Fibroblast of lung (primary cell): ENCODE measurements around the gene RNF157. TPM values are rescaled to one million over a fixed set of nuclear protein-coding genes. Genes with fewer than 3 reads are reported as not detected.

Experiments
- DNase-seq, 2 donors: peaks; one replicate each; pipeline versions ENCODE4 v3.0.0 to v3.0.0-alpha.2; 2010; ENCODE audit warnings: low read depth in 2 of 2
- H2AFZ ChIP-seq: 2 replicates; pipeline ENCODE4 v1.5.1; 2012; ENCODE audit warnings: low read length, control low read depth, inconsistent platforms
- H3K27ac ChIP-seq: 2 replicates; pipeline ENCODE4 v1.5.1; 2011; ENCODE audit warnings: low read length, control low read depth; ENCODE audit not compliant: insufficient read depth
- H3K27me3 ChIP-seq: 2 replicates; pipeline ENCODE4 v1.5.1; 2011; ENCODE audit warnings: mild to moderate bottlenecking, low read length; ENCODE audit not compliant: control insufficient read depth, insufficient read depth
- H3K36me3 ChIP-seq: 2 replicates; pipeline ENCODE4 v1.5.1; 2011; ENCODE audit warnings: low read length; ENCODE audit not compliant: control insufficient read depth, insufficient read depth
- H3K4me1 ChIP-seq: 2 replicates; pipeline ENCODE4 v1.5.1; 2011; ENCODE audit warnings: low read length; ENCODE audit not compliant: control insufficient read depth, insufficient read depth; ENCODE audit errors: extremely low read depth
- H3K4me2 ChIP-seq: 2 replicates; pipeline ENCODE4 v1.5.1; 2011; ENCODE audit warnings: low read length, control low read depth; ENCODE audit not compliant: insufficient read depth; ENCODE audit errors: extremely low read depth
- H3K4me3 ChIP-seq, 4 experiments: fragments of 200-600 bp in 1 of 4; sonication (generic) in 1 of 4; replicated peaks in 1 of 4; 2 replicates each; pipeline ENCODE4 v1.5.1; 2011 to 2016; ENCODE audit warnings: low read length in 4 of 4, low read depth in 3 of 4, mild to moderate bottlenecking in 3 of 4, control low read depth in 2 of 4, inconsistent platforms in 1 of 4, mixed read lengths in 1 of 4; ENCODE audit not compliant: insufficient read depth in 1 of 4; ENCODE audit errors: control extremely low read depth in 1 of 4
- H3K79me2 ChIP-seq: 2 replicates; pipeline ENCODE4 v1.5.1; 2012; ENCODE audit warnings: mild to moderate bottlenecking, low read length, inconsistent platforms; ENCODE audit not compliant: control insufficient read depth, insufficient read depth
- H3K9ac ChIP-seq: 2 replicates; pipeline ENCODE4 v1.5.1; 2011; ENCODE audit warnings: mild to moderate bottlenecking, low read length, control low read depth; ENCODE audit not compliant: insufficient read depth
- H3K9me3 ChIP-seq: 2 replicates; pipeline ENCODE4 v1.5.1; 2012; ENCODE audit warnings: low read depth, low read length; ENCODE audit not compliant: control insufficient read depth, insufficient read depth
- H4K20me1 ChIP-seq: 2 replicates; pipeline ENCODE4 v1.5.1; 2011; ENCODE audit warnings: low read length; ENCODE audit not compliant: control insufficient read depth, insufficient read depth; ENCODE audit errors: extremely low read depth
- CTCF ChIP-seq, 2 donors: IDR thresholded peaks in 1 of 2; conservative IDR thresholded peaks in 1 of 2; 1 replicate in 1 of 2; 2 replicates in 1 of 2; pipeline ENCODE4 v1.5.1; 2011 to 2012; ENCODE audit warnings: low read length in 2 of 2, control low read depth in 1 of 2, inconsistent platforms in 1 of 2, low read depth in 1 of 2, mild to moderate bottlenecking in 1 of 2
- EZH2 ChIP-seq: IDR thresholded peaks from 2 replicates; pipeline ENCODE4 v1.5.1; 2012; ENCODE audit warnings: low read length, control low read depth, mild to moderate bottlenecking; ENCODE audit errors: missing control alignments
- polyA plus RNA-seq, 2 donors: library from polyadenylated mRNA; depleted of rRNA in 1 of 2; stranded (reverse) in 1 of 2; unstranded in 1 of 2; fragments of >200 nt; gene quantifications; 2 replicates each; pipeline ENCODE4 v1.2.1, GENCODE V29; 2011 to 2012; ENCODE audit warnings: missing spikeins in 1 of 2
- total RNA-seq: library from RNA; depleted of rRNA; stranded (reverse); fragments of >200 nt; gene quantifications from 2 replicates; pipeline ENCODE4 v1.2.1, GENCODE V29; 2014

Gene RNF157
- total and polyA plus RNA-seq, 2 donors (not counting 1 experiment from before 2014, with no cell fraction given) = 2.0 to 3.1 TPM

DNA sequence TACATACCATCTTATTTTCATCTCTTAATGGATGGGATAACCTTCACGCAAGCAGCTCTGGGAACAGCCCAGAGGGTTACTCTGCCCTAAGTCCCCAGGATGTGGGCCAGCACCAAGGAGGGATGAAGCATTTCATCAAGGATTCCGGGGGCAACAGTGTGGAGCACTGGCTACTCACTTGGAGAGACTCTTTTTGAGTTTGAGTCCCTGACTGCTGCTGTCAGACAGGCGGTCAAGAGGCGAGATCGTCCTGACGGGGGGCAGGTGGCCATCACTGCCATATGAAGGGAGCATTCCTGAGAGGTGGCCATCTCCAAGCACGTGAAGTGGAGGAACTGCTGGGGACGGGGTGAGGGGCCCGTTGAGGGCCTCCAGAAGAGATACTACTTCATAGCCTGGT, 81.1 kb downstream of the RNF157 start:
- H4K20me1 ChIP-seq = no peaks in the 10 kb centered on the region
- TF ChIP-seq EZH2 (no peak), CTCF (conservative IDR thresholded peaks at IDR 0.05 in 1 of 2, IDR thresholded peaks at IDR 0.05 in 1 of 2; ENCODE audit: low read depth in 1 of 2, low read length in 2 of 2) (no peak)
- H3K9me3 ChIP-seq = no peaks in the 10 kb centered on the region
- no peaks in the 10 kb centered on the region for H3K36me3 ChIP-seq
- DNase-seq = no peak
- peaks cover 6% of the 10 kb centered on the region for H3K27me3 ChIP-seq
- no peak overlapping the region for H3K27ac ChIP-seq
- no peaks in the 10 kb centered on the region for H3K79me2 ChIP-seq
- H2AFZ ChIP-seq = no peak overlapping the region
- no peak overlapping the region for H3K9ac ChIP-seq
- H3K4me1 ChIP-seq = no peaks in the 10 kb centered on the region
- H3K4me3 ChIP-seq = no peak overlapping the region
- no peak overlapping the region for H3K4me2 ChIP-seq

DNA sequence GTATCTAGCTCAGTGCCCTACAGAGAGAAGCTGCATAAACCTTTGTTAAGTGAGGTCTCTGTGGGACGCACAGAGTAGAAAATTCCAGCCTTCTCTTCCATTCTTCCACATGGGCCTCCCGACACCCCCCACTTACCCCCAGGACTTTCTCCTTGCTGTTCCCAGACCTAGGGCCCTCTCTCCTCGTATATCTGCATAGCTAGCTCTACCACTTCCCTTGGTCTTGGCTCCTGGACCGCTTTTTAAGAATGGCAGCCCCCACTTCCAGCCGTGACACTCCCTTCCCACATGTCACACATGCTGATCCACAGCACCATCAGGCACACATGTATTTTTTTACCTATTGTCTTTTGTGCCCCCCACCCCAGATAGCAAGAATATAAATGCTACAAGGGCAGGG, 82.5 kb downstream of the RNF157 start:
- peaks cover 6% of the 10 kb centered on the region for H3K27me3 ChIP-seq

GRCh38 chr17:76156662-76156991, 83.7 kb downstream of the RNF157 start:
- Histone ChIP-seq H3K36me3 (no peaks in the 10 kb centered on the region), H3K4me3 (no peak overlapping the region), H3K9ac (no peak overlapping the region), H3K4me2 (no peak overlapping the region), H3K9me3 (no peaks in the 10 kb centered on the region), H4K20me1 (no peaks in the 10 kb centered on the region), H3K27me3 (peaks cover 6% of the 10 kb centered on the region), H3K27ac (no peak overlapping the region), H3K79me2 (no peaks in the 10 kb centered on the region), H2AFZ (no peak overlapping the region), H3K4me1 (no peaks in the 10 kb centered on the region)
- TF ChIP-seq CTCF (conservative IDR thresholded peaks at IDR 0.05 in 1 of 2, IDR thresholded peaks at IDR 0.05 in 1 of 2; ENCODE audit: low read depth in 1 of 2, low read length in 2 of 2) (no peak), EZH2 (no peak)
- DNase-seq = no peak

More for the DNA sequence above, 82.5 kb downstream of the RNF157 start:
- TF ChIP-seq EZH2 (no peak), CTCF (conservative IDR thresholded peaks at IDR 0.05 in 1 of 2, IDR thresholded peaks at IDR 0.05 in 1 of 2; ENCODE audit: low read depth in 1 of 2, low read length in 2 of 2) (no peak)
- no peaks in the 10 kb centered on the region for H3K9me3 ChIP-seq
- H3K9ac ChIP-seq = no peak overlapping the region
- no peak overlapping the region for H3K27ac ChIP-seq
- no peaks in the 10 kb centered on the region for H3K36me3 ChIP-seq
- H3K4me2 ChIP-seq = no peak overlapping the region
- no peaks in the 10 kb centered on the region for H4K20me1 ChIP-seq
- H2AFZ ChIP-seq = no peak overlapping the region
- DNase-seq = no peak
- no peaks in the 10 kb centered on the region for H3K79me2 ChIP-seq
- H3K4me3 ChIP-seq = no peak overlapping the region
- no peaks in the 10 kb centered on the region for H3K4me1 ChIP-seq
